GM23338 (cell line): ENCODE data around the gene SYT5. TPM values are rescaled to one million over a fixed set of nuclear protein-coding genes. Genes with fewer than 3 reads are reported as not detected.

Experiments used
- REST ChIP-seq: IDR thresholded peaks from one replicate; pipeline ENCODE4 v1.6.1; 2018; ENCODE audit warnings: antibody characterized with exemption; ENCODE audit not compliant: unreplicated experiment
- microRNA-seq: library from miRNA; unstranded; fragments of <30 nt; microRNA quantifications from one replicate; pipeline ENCODE4, GENCODE V29; 2017
- polyA plus RNA-seq: library from polyadenylated mRNA; unstranded; fragments of >200 nt; fragmentation: Nextera tagmentation; extraction: Ambion mirVana; gene quantifications from 2 replicates; pipeline ENCODE4 v1.2.1, GENCODE V29; 2016
- small RNA-seq: library from RNA; depleted of rRNA; stranded (forward); fragments of <200 nt; gene quantifications from one replicate; pipeline ENCODE3, GENCODE V24; 2014; ENCODE audit warnings: low replicate concordance
- total RNA-seq: library from RNA; depleted of rRNA; stranded (reverse); fragments of >200 nt; shearing (Covaris generic); gene quantifications from 2 replicates; pipeline ENCODE4 v1.2.3, GENCODE V29; 2014; rRNA removed
- TF ChIP-seq, protein P1 (sequence below): IDR thresholded peaks from 2 replicates; pipeline ENCODE4 v1.6.1; 2016; ENCODE audit warnings: antibody characterized with exemption
- TF ChIP-seq, protein P2 (sequence below), 2 experiments: fragments of 200-600 bp in 1 of 2; sonication (generic) in 1 of 2; conservative IDR thresholded peaks; 2 replicates each; pipeline versions ENCODE4 v1.5.1 to v1.6.1; 2016 to 2017; ENCODE audit warnings: antibody characterized with exemption in 2 of 2, low read depth in 2 of 2, mild to moderate bottlenecking in 2 of 2, moderate library complexity in 1 of 2

The SYT5 gene
- total and polyA plus RNA-seq, 2 experiments from 2014 or later, result 2.1 to 4.7 TPM

DNA sequence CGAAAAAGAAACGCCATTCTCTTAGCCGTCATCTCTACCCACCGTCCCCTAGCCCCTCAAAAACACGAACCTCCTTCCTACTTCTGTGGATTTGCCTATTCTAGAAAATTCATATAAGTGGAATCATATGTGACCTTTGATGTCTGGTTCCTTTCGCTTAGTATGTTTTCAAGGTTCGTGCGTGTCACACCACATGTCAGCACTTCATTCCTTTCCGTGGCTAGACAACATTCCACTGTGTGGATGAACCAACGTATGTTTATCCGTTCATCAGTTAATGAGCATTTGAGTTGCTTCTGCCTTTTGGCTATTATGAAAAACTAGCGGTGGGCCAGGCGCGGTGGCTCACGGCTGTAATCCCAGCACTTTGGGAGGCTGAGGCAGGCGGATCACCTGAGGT lies 48.7 kb downstream of the SYT5 start (continued):
- no peak for TF ChIP-seq REST
- TF ChIP-seq, protein P1, sequence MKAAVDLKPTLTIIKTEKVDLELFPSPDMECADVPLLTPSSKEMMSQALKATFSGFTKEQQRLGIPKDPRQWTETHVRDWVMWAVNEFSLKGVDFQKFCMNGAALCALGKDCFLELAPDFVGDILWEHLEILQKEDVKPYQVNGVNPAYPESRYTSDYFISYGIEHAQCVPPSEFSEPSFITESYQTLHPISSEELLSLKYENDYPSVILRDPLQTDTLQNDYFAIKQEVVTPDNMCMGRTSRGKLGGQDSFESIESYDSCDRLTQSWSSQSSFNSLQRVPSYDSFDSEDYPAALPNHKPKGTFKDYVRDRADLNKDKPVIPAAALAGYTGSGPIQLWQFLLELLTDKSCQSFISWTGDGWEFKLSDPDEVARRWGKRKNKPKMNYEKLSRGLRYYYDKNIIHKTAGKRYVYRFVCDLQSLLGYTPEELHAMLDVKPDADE, result no peak
- TF ChIP-seq, protein P2, sequence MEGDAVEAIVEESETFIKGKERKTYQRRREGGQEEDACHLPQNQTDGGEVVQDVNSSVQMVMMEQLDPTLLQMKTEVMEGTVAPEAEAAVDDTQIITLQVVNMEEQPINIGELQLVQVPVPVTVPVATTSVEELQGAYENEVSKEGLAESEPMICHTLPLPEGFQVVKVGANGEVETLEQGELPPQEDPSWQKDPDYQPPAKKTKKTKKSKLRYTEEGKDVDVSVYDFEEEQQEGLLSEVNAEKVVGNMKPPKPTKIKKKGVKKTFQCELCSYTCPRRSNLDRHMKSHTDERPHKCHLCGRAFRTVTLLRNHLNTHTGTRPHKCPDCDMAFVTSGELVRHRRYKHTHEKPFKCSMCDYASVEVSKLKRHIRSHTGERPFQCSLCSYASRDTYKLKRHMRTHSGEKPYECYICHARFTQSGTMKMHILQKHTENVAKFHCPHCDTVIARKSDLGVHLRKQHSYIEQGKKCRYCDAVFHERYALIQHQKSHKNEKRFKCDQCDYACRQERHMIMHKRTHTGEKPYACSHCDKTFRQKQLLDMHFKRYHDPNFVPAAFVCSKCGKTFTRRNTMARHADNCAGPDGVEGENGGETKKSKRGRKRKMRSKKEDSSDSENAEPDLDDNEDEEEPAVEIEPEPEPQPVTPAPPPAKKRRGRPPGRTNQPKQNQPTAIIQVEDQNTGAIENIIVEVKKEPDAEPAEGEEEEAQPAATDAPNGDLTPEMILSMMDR (conservative IDR thresholded peaks at IDR 0.05; ENCODE audit: low read depth in 2 of 2), result no peak

Small RNA genes lying within 50 kb of the gene (microRNA-seq; reads per million reads assigned to microRNA genes)
- gene MIR7975, result not detected

Small RNA genes lying within 50 kb of the gene (small RNA-seq; reads per million reads assigned to genes)
- gene MIR7975, result not detected
- gene RF01210, result not detected

Other genes starting within 250 kb of the SYT5 start
- 1.8 and 2.2 TPM in 2 replicates for gene NLRP7, start 232.8 kb downstream of the SYT5 start, total RNA-seq
- 1.2 and 1.4 TPM in 2 replicates for gene NLRP7, start 232.8 kb downstream of the SYT5 start, polyA plus RNA-seq
- gene NLRP2, start 213.9 kb downstream of the SYT5 start, total RNA-seq, result 126 and 128 TPM in 2 replicates
- gene NLRP2, start 213.9 kb downstream of the SYT5 start, polyA plus RNA-seq, result 51.7 and 54.8 TPM in 2 replicates
- gene GP6, start 142.0 kb downstream of the SYT5 start, total RNA-seq, result 0.17 TPM in 1 of 2 replicates, not detected in the other
- 1.3 TPM in 2 replicates for gene GP6, start 142.0 kb downstream of the SYT5 start, polyA plus RNA-seq
- gene RDH13, start 117.1 kb downstream of the SYT5 start, total RNA-seq, result 32.3 and 36.5 TPM in 2 replicates
- 23.0 and 28.0 TPM in 2 replicates for gene RDH13, start 117.1 kb downstream of the SYT5 start, polyA plus RNA-seq
- gene EPS8L1, start 104.4 kb downstream of the SYT5 start, total RNA-seq, result 40.6 and 47.5 TPM in 2 replicates
- gene EPS8L1, start 104.4 kb downstream of the SYT5 start, polyA plus RNA-seq, result 51.2 and 61.3 TPM in 2 replicates
- gene PPP1R12C, start 62.7 kb downstream of the SYT5 start, total RNA-seq, result 57.4 and 83.9 TPM in 2 replicates
- 33.2 and 33.3 TPM in 2 replicates for gene PPP1R12C, start 62.7 kb downstream of the SYT5 start, polyA plus RNA-seq
- 51.4 and 59.3 TPM in 2 replicates for gene TNNT1, start 31.1 kb downstream of the SYT5 start, total RNA-seq
- gene TNNT1, start 31.1 kb downstream of the SYT5 start, polyA plus RNA-seq, result 139 and 150 TPM in 2 replicates
- gene TNNI3, start 22.6 kb downstream of the SYT5 start, total RNA-seq, result 21.5 and 27.9 TPM in 2 replicates
- gene TNNI3, start 22.6 kb downstream of the SYT5 start, polyA plus RNA-seq, result 150 and 153 TPM in 2 replicates
- 5.6 and 8.5 TPM in 2 replicates for gene DNAAF3, start 13.7 kb downstream of the SYT5 start, total RNA-seq
- 8.8 and 9.0 TPM in 2 replicates for gene DNAAF3, start 13.7 kb downstream of the SYT5 start, polyA plus RNA-seq
- gene PTPRH, start 29.2 kb upstream of the SYT5 start, total RNA-seq, result 0.12 and 2.1 TPM in 2 replicates
- 0.12 and 0.16 TPM in 2 replicates for gene PTPRH, start 29.2 kb upstream of the SYT5 start, polyA plus RNA-seq
- 2.9 and 3.2 TPM in 2 replicates for gene TMEM86B, start 48.5 kb upstream of the SYT5 start, total RNA-seq
- 1.1 and 1.7 TPM in 2 replicates for gene TMEM86B, start 48.5 kb upstream of the SYT5 start, polyA plus RNA-seq
- 62.5 and 70.8 TPM in 2 replicates for gene PPP6R1, start 78.7 kb upstream of the SYT5 start, total RNA-seq
- gene PPP6R1, start 78.7 kb upstream of the SYT5 start, polyA plus RNA-seq, result 22.2 and 24.9 TPM in 2 replicates
- gene HSPBP1, start 99.8 kb upstream of the SYT5 start, total RNA-seq, result 91.0 and 91.1 TPM in 2 replicates
- 81.9 and 83.6 TPM in 2 replicates for gene HSPBP1, start 99.8 kb upstream of the SYT5 start, polyA plus RNA-seq
- gene BRSK1, start 103.7 kb upstream of the SYT5 start, total RNA-seq, result 11.3 and 17.2 TPM in 2 replicates
- 2.3 and 3.4 TPM in 2 replicates for gene BRSK1, start 103.7 kb upstream of the SYT5 start, polyA plus RNA-seq
- not detected in 2 replicates for gene TMEM150B, start 145.1 kb upstream of the SYT5 start, total RNA-seq
- gene TMEM150B, start 145.1 kb upstream of the SYT5 start, polyA plus RNA-seq, result 0.29 and 0.40 TPM in 2 replicates
- gene KMT5C, start 159.6 kb upstream of the SYT5 start, total RNA-seq, result 34.3 and 43.2 TPM in 2 replicates
- 12.9 and 14.2 TPM in 2 replicates for gene KMT5C, start 159.6 kb upstream of the SYT5 start, polyA plus RNA-seq
- 2.7 and 2.9 TPM in 2 replicates for gene COX6B2, start 174.4 kb upstream of the SYT5 start, total RNA-seq
- 5.3 and 5.7 TPM in 2 replicates for gene COX6B2, start 174.4 kb upstream of the SYT5 start, polyA plus RNA-seq
- not detected in 2 replicates for gene GARIN5B, start 183.0 kb upstream of the SYT5 start, total RNA-seq
- not detected in 2 replicates for gene GARIN5B, start 183.0 kb upstream of the SYT5 start, polyA plus RNA-seq
- 1.1 and 2.2 TPM in 2 replicates for gene IL11, start 190.2 kb upstream of the SYT5 start, total RNA-seq
- gene IL11, start 190.2 kb upstream of the SYT5 start, polyA plus RNA-seq, result 0.58 and 1.7 TPM in 2 replicates
- not detected in 2 replicates for gene TMEM190, start 196.5 kb upstream of the SYT5 start, total RNA-seq
- gene TMEM190, start 196.5 kb upstream of the SYT5 start, polyA plus RNA-seq, result 4.2 and 4.8 TPM in 2 replicates
- gene TMEM238, start 204.0 kb upstream of the SYT5 start, total RNA-seq, result 4.1 and 7.5 TPM in 2 replicates
- 0.55 and 0.59 TPM in 2 replicates for gene TMEM238, start 204.0 kb upstream of the SYT5 start, polyA plus RNA-seq
- gene RPL28, start 205.6 kb upstream of the SYT5 start, total RNA-seq, result 463 and 737 TPM in 2 replicates
- gene RPL28, start 205.6 kb upstream of the SYT5 start, polyA plus RNA-seq, result 1,528 and 1,802 TPM in 2 replicates
- 363 and 469 TPM in 2 replicates for gene UBE2S, start 227.5 kb upstream of the SYT5 start, total RNA-seq
- gene UBE2S, start 227.5 kb upstream of the SYT5 start, polyA plus RNA-seq, result 523 and 533 TPM in 2 replicates